ENCODE data around the gene LCN2. TPM values are rescaled to one million over a fixed set of nuclear protein-coding genes. Genes with fewer than 3 reads are reported as not detected.
A peak's percentile ranks its signal among the peaks of the same experiment; 100 is the strongest.

Gene LCN2
- total and polyA plus RNA-seq, 2 experiments from 2014 or later, result 2.0 TPM; not detected in 1

- Histone ChIP-seq H3K4me1 (ENCODE audit: insufficient read depth) (peaks cover 4% of the 10 kb centered on the region; the same call in 1 of the 2 replicates), H3K4me2 (peak within 1 kb of the TSS; percentile 94), H3K36me3 (ENCODE audit: insufficient read depth) (no peaks in the 10 kb centered on the region), H3F3A (replicated peaks; ENCODE audit: low read depth) (peaks cover 4% of the 10 kb centered on the region; the same call in 1 of the 2 replicates), H3K27ac (ENCODE audit: low read depth) (peak within 1 kb of the TSS; percentile 94), H4K20me1 (replicated peaks; ENCODE audit: insufficient read depth) (0 out of 2 replicates have a peak, but pooled peaks cover 5% of the 10 kb centered on the region), H3K79me2 (replicated peaks; ENCODE audit: insufficient read depth) (no peaks in the 10 kb centered on the region), H2AFZ (peak within 1 kb of the TSS; percentile 90), H3K4me3 (peak within 1 kb of the TSS; percentile 94), H3K27me3 (ENCODE audit: insufficient read depth) (no peaks in the 10 kb centered on the region), H3K9me2 (ENCODE audit: insufficient read depth) (no peaks in the 10 kb centered on the region)
- peak within 1 kb of the TSS; percentile 76 for H3K4me3 Mint-ChIP-seq
- H3K9me3 Mint-ChIP-seq, result peaks cover 3% of the 10 kb centered on the region; the same call in 1 of the 3 replicates
- peaks cover 4% of the 10 kb centered on the region; the same call in 2 of the 3 replicates for H3K4me1 Mint-ChIP-seq
- TF ChIP-seq NANOG (IDR thresholded peaks at IDR 0.05; ENCODE audit: borderline replicate concordance), result no peak
- no peak for TF ChIP-seq STAT1 (IDR thresholded peaks at IDR 0.05; ENCODE audit: unreplicated experiment)
- peak; percentile 93 for TF ChIP-seq POLR2AphosphoS5 (IDR thresholded peaks at IDR 0.05; ENCODE audit: low read depth)
- TF ChIP-seq CREB1 (CRISPR knock-in tag; IDR thresholded peaks at IDR 0.05; ENCODE audit: low read depth), result peak; percentile 88
- TF ChIP-seq EZH2phosphoT487 (IDR thresholded peaks at IDR 0.05; ENCODE audit: unreplicated experiment), result no peak
- peak; percentile 90 for ATAC-seq
- peak within 1 kb of the TSS; percentile 89 for H3K27ac Mint-ChIP-seq
- peak; percentile 96 for DNase-seq (ENCODE audit: low spot score)
- H3K36me3 Mint-ChIP-seq (ENCODE audit: low read depth), result peaks cover 17% of the 10 kb centered on the region
- H3K27me3 Mint-ChIP-seq (ENCODE audit: insufficient read depth, low read depth, poor library complexity), result peaks cover 3% of the 10 kb centered on the region
Observed at GRCh38 chr9:128159784-128160602, 10.7 kb downstream of the LCN2 start, which contains the start of gene BBLN. Gene BBLN, plus strand, starts transcription at chr9:128160265. Its CDS starts 143 bp downstream, at chr9:128160408.

GRCh38 chr9:128160603-128160987 lies 11.3 kb downstream of the LCN2 start:
- Histone ChIP-seq H3K4me1 (ENCODE audit: insufficient read depth) (peaks cover 4% of the 10 kb centered on the region; the same call in 1 of the 2 replicates), H3F3A (replicated peaks; ENCODE audit: low read depth) (peaks cover 4% of the 10 kb centered on the region; the same call in 1 of the 2 replicates), H3K9me2 (ENCODE audit: insufficient read depth) (no peaks in the 10 kb centered on the region), H4K20me1 (replicated peaks; ENCODE audit: insufficient read depth) (0 out of 2 replicates have a peak, but pooled peaks cover 5% of the 10 kb centered on the region), H3K79me2 (replicated peaks; ENCODE audit: insufficient read depth) (no peaks in the 10 kb centered on the region), H2AFZ (peak overlapping the region; percentile 90), H3K36me3 (ENCODE audit: insufficient read depth) (no peaks in the 10 kb centered on the region), H3K4me2 (peak overlapping the region; percentile 94), H3K27me3 (ENCODE audit: insufficient read depth) (no peaks in the 10 kb centered on the region), H3K4me3 (peak overlapping the region; percentile 94), H3K27ac (ENCODE audit: low read depth) (no peak overlapping the region)
- Mint-ChIP-seq H3K27me3 (ENCODE audit: insufficient read depth, low read depth, poor library complexity) (peaks cover 3% of the 10 kb centered on the region), H3K9me3 (peaks cover 3% of the 10 kb centered on the region; the same call in 1 of the 3 replicates), H3K27ac (no peak overlapping the region; the same call in 1 of the 2 replicates), H3K36me3 (ENCODE audit: low read depth) (peaks cover 18% of the 10 kb centered on the region), H3K4me1 (peaks cover 4% of the 10 kb centered on the region; the same call in 2 of the 3 replicates), H3K4me3 (peak overlapping the region; percentile 76)
- ATAC-seq, result peak; percentile 31
- DNase-seq (ENCODE audit: low spot score), result peak; percentile 46
- TF ChIP-seq CREB1 (CRISPR knock-in tag; IDR thresholded peaks at IDR 0.05; ENCODE audit: low read depth) (no peak), EZH2phosphoT487 (IDR thresholded peaks at IDR 0.05; ENCODE audit: unreplicated experiment) (no peak), JUNB (IDR thresholded peaks at IDR 0.05; ENCODE audit: unreplicated experiment) (no peak)
- TF ChIP-seq, protein P1, sequence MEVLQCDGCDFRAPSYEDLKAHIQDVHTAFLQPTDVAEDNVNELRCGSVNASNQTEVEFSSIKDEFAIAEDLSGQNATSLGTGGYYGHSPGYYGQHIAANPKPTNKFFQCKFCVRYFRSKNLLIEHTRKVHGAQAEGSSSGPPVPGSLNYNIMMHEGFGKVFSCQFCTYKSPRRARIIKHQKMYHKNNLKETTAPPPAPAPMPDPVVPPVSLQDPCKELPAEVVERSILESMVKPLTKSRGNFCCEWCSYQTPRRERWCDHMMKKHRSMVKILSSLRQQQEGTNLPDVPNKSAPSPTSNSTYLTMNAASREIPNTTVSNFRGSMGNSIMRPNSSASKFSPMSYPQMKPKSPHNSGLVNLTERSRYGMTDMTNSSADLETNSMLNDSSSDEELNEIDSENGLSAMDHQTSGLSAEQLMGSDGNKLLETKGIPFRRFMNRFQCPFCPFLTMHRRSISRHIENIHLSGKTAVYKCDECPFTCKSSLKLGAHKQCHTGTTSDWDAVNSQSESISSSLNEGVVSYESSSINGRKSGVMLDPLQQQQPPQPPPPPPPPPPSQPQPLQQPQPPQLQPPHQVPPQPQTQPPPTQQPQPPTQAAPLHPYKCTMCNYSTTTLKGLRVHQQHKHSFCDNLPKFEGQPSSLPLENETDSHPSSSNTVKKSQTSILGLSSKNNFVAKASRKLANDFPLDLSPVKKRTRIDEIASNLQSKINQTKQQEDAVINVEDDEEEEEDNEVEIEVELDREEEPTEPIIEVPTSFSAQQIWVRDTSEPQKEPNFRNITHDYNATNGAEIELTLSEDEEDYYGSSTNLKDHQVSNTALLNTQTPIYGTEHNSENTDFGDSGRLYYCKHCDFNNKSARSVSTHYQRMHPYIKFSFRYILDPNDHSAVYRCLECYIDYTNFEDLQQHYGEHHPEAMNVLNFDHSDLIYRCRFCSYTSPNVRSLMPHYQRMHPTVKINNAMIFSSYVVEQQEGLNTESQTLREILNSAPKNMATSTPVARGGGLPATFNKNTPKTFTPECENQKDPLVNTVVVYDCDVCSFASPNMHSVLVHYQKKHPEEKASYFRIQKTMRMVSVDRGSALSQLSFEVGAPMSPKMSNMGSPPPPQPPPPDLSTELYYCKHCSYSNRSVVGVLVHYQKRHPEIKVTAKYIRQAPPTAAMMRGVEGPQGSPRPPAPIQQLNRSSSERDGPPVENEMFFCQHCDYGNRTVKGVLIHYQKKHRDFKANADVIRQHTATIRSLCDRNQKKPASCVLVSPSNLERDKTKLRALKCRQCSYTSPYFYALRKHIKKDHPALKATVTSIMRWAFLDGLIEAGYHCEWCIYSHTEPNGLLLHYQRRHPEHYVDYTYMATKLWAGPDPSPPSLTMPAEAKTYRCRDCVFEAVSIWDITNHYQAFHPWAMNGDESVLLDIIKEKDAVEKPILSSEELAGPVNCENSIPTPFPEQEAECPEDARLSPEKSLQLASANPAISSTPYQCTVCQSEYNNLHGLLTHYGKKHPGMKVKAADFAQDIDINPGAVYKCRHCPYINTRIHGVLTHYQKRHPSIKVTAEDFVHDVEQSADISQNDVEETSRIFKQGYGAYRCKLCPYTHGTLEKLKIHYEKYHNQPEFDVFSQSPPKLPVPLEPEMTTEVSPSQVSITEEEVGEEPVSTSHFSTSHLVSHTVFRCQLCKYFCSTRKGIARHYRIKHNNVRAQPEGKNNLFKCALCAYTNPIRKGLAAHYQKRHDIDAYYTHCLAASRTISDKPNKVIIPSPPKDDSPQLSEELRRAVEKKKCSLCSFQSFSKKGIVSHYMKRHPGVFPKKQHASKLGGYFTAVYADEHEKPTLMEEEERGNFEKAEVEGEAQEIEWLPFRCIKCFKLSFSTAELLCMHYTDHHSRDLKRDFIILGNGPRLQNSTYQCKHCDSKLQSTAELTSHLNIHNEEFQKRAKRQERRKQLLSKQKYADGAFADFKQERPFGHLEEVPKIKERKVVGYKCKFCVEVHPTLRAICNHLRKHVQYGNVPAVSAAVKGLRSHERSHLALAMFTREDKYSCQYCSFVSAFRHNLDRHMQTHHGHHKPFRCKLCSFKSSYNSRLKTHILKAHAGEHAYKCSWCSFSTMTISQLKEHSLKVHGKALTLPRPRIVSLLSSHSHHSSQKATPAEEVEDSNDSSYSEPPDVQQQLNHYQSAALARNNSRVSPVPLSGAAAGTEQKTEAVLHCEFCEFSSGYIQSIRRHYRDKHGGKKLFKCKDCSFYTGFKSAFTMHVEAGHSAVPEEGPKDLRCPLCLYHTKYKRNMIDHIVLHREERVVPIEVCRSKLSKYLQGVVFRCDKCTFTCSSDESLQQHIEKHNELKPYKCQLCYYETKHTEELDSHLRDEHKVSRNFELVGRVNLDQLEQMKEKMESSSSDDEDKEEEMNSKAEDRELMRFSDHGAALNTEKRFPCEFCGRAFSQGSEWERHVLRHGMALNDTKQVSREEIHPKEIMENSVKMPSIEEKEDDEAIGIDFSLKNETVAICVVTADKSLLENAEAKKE (CRISPR knock-in tag; IDR thresholded peaks at IDR 0.05), result no peak
- TF ChIP-seq, protein P2, sequence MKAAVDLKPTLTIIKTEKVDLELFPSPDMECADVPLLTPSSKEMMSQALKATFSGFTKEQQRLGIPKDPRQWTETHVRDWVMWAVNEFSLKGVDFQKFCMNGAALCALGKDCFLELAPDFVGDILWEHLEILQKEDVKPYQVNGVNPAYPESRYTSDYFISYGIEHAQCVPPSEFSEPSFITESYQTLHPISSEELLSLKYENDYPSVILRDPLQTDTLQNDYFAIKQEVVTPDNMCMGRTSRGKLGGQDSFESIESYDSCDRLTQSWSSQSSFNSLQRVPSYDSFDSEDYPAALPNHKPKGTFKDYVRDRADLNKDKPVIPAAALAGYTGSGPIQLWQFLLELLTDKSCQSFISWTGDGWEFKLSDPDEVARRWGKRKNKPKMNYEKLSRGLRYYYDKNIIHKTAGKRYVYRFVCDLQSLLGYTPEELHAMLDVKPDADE (IDR thresholded peaks at IDR 0.05), result no peak
- TF ChIP-seq, protein P3, sequence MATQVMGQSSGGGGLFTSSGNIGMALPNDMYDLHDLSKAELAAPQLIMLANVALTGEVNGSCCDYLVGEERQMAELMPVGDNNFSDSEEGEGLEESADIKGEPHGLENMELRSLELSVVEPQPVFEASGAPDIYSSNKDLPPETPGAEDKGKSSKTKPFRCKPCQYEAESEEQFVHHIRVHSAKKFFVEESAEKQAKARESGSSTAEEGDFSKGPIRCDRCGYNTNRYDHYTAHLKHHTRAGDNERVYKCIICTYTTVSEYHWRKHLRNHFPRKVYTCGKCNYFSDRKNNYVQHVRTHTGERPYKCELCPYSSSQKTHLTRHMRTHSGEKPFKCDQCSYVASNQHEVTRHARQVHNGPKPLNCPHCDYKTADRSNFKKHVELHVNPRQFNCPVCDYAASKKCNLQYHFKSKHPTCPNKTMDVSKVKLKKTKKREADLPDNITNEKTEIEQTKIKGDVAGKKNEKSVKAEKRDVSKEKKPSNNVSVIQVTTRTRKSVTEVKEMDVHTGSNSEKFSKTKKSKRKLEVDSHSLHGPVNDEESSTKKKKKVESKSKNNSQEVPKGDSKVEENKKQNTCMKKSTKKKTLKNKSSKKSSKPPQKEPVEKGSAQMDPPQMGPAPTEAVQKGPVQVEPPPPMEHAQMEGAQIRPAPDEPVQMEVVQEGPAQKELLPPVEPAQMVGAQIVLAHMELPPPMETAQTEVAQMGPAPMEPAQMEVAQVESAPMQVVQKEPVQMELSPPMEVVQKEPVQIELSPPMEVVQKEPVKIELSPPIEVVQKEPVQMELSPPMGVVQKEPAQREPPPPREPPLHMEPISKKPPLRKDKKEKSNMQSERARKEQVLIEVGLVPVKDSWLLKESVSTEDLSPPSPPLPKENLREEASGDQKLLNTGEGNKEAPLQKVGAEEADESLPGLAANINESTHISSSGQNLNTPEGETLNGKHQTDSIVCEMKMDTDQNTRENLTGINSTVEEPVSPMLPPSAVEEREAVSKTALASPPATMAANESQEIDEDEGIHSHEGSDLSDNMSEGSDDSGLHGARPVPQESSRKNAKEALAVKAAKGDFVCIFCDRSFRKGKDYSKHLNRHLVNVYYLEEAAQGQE (IDR thresholded peaks at IDR 0.05; ENCODE audit: unreplicated experiment), result no peak

Data from GM23338 (cell line).